HTERT RPE-1 (cell line): ENCODE results near the gene MAMDC2.

Experiments
- in situ Hi-C: fragments of 300-500 bp; cut with MboI; formaldehyde crosslinking; loops from 4 replicates; pipeline ENCODE4 v1.14.3; 2020; ENCODE audit warnings: low sequenced_read_pairs

The MAMDC2 gene

GRCh38 chr9:70101265-70101664 lies 57.6 kb downstream of the MAMDC2 start:
- in situ Hi-C loops: no loop called here

GRCh38 chr9:70105147-70105546 lies 61.5 kb downstream of the MAMDC2 start:
- in situ Hi-C loops: no loop called here

GRCh38 chr9:70106571-70106970 lies 62.9 kb downstream of the MAMDC2 start:
- in situ Hi-C loops: no loop called here

GRCh38 chr9:70107558-70107957 lies 63.9 kb downstream of the MAMDC2 start:
- in situ Hi-C loops: no loop called here

- in situ Hi-C loops: no loop called here
Measured at GRCh38 chr9:70108181-70108580, 64.5 kb downstream of the MAMDC2 start.

GRCh38 chr9:70110194-70111041 lies 66.8 kb downstream of the MAMDC2 start:
- in situ Hi-C loops: no loop called here

- in situ Hi-C loops: no loop called here
Measured at GRCh38 chr9:70111042-70111602, 67.5 kb downstream of the MAMDC2 start.

- in situ Hi-C loops: no loop called here
Measured at GRCh38 chr9:70111641-70112236, 68.1 kb downstream of the MAMDC2 start.

- in situ Hi-C loops: no loop called here
Measured at GRCh38 chr9:70112981-70113380, 69.3 kb downstream of the MAMDC2 start.

- in situ Hi-C loops: no loop called here
Measured at GRCh38 chr9:70113403-70114022, 69.9 kb downstream of the MAMDC2 start.

- in situ Hi-C loops: no loop called here
Measured at GRCh38 chr9:70114898-70115297, 71.2 kb downstream of the MAMDC2 start.

- in situ Hi-C loops: no loop called here
Measured at GRCh38 chr9:70117835-70118319, 74.2 kb downstream of the MAMDC2 start.

- in situ Hi-C loops: no loop called here
Measured at GRCh38 chr9:70119786-70120185, 76.1 kb downstream of the MAMDC2 start.

GRCh38 chr9:70120834-70121510 lies 77.3 kb downstream of the MAMDC2 start:
- in situ Hi-C loops: no loop called here

GRCh38 chr9:70121818-70122436 lies 78.3 kb downstream of the MAMDC2 start:
- in situ Hi-C loops: no loop called here

- in situ Hi-C loops: no loop called here
Measured at GRCh38 chr9:70123695-70124094, 80.0 kb downstream of the MAMDC2 start.

GRCh38 chr9:70125621-70126263 lies 82.1 kb downstream of the MAMDC2 start:
- in situ Hi-C loops: no loop called here

- in situ Hi-C loops: no loop called here
Measured at GRCh38 chr9:70127036-70127435, 83.4 kb downstream of the MAMDC2 start.

- in situ Hi-C loops: no loop called here
Measured at GRCh38 chr9:70127540-70128416, 84.1 kb downstream of the MAMDC2 start.
